GM21786 (cell line): Measurements from ENCODE around the gene THSD7B.
"Not testable (repeated sequence)": the region's sequence is repeated elsewhere in the genome, so short reads cannot be mapped to it uniquely, and the experiment has no call there.

ENCODE experiments used
- ATAC-seq: cut with Tn5 transposase; IDR thresholded peaks from one replicate; pipeline ENCODE4 v1.9.1; 2021; ENCODE audit not compliant: unreplicated experiment

The THSD7B gene

DNA sequence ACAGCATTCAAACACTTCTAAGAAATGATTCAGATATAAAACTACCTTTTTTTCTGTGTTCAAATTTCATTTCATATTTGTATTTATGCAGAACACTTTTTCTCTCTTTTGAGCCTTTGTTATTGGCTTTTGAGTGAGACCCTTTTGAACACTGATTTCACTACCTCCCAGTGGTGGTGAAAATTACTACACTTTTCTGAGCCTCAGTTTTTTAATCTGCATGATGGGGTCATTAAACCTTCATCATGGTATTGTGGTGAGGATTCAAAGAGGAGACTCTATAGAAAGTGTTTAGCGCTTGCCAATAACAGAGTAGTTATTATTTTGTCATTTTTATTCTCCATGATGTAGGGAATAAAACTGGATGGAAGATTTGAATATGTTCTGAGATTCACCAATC is 169.8 kb downstream of the THSD7B start:
- ATAC-seq, result no peak

DNA sequence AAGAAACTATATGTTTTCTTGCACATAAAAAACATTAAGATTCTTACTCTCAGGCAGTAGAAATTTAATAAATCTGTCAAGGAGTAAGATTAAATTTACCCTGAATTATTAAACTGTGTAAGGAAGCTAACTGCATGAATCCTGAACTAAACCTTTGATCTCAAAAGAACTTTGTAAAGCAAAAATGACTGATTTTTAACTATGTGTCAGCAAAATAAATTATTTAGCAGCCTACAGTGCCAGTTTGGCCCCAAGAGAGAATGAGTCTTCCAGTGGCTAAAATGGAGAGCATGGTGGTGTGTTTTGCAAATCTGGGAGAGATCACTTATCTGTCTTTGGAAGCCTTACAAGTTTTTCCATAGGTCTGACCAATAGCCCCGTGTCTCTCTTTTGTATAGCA is 190.7 kb downstream of the THSD7B start:
- ATAC-seq, result no peak

DNA sequence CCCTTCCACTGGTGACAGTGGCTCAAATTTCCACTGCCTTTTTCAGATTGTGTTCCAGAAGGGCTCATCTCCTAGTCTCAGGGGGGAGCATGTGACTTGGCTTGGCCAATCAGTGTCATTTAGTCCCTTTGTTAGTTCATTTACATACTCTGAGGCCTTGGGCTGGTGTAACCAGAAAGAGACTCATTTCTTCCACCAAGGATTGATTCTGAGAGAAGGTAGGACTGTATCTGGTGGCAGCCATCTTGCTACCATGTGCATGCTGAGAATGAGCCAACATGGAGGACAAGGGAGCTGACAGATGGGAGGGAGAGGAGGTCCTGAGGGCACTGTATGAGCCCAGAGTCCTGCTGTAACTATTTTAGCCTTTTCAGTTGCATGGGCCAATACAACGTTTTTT is 191.7 kb downstream of the THSD7B start:
- no peak for ATAC-seq

DNA sequence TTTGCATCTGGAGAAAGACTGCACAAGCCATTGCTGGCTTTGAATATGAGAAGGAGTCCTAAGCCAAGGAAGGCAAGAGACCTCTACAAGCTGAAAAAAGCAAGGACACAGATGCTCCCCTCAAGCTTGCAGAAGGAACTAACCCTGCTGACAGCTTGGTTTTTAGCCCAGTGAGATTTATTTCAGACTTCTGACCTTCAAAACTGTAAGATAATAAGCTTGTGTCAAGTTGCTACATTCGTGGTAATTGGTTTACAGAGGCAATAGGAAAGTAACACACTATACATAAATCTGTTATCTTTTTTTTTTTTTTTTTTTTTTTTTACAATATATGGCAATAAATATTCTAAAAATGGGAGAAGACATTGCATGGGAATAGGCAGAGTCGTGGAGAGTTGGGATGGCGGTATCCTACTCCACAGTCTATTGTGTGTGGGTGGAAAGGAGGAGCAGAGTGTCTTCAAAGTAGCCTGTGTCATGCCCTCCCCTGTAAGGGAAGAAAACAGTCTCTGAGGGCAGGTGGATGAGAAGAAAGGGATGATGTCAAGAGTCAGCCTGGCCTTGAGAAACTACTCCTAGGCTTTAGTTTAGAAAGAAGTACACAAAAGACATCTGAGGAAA is 196.9 kb downstream of the THSD7B start:
- ATAC-seq, result no peak

DNA sequence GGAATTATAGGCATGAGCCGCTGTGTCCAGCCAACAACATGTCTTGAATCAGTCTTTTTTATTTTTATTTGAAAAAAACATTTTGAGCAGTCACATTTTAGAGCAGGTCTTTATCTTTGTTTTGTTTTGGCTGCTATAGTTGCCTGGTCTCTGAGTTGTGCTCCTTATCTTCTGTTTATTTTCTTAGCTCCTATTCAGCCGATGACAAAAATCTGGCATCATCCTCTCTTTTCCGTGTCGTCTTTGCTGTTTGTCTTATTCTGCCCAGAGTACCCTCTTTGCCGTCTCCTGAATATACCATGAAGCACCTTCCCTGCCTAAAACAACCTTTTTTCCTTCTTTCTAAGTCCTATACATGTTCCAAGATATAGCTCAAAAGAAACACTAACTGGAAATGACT is 201.1 kb downstream of the THSD7B start:
- ATAC-seq, result no peak

DNA sequence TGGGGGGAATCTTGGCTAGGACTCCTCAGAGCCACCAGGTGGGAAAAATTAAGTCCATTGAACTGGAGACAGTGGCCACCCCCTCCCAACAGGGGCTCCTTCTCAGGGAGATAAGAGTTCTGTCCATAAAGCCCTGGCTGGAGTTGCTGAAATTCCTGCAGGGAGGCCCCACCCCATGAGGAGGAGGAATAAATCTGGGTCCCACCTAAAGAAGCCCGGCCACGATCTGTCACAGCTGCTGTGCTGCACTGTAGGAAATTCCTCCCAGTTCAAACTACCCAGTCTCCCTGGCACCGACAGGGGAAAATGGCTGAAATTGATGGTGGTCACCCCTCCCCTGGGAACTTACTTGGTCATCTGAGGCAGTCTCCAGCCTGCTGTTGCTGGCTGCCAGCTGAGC is 215.0 kb downstream of the THSD7B start:
- no peak for ATAC-seq

DNA sequence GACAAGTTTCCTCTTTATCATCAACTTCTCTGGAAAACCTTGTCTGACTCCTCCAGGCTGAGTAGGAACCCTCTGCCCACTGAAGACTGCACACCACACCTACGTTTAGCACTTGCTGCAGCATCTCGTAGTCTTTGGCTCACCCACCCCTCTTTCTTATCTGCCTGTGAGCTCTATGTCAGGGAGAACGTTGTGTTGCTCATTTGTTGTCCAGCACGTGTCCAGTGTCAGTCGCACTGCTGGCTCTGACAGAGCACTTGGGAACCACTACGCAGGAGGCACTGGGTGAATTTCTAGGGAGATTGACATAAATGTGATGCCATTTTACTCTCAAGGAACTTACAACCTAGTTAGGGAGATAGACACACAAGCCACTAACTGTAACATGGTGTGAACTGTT is 216.3 kb downstream of the THSD7B start:
- ATAC-seq, result not testable (repeated sequence)

DNA sequence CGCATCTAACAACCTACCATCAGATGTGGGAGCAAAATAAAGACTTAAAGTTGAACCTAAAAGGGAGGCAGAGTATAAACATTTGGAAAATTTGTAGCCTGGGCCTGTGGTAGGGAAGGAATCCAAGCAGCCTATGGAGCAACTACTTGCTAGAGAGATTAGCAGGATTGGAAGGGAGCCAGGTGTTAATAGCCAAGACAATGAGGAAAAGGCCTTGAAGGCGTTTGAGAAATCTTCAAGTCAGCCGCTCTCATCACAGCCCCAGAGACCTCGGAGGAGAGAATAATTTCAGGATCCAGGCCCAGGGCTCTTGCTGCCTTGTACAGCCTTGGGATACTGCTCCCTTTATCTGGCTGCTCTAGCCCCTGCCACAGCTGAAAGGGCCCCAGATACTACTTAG is 219.7 kb downstream of the THSD7B start:
- ATAC-seq, result no peak

DNA sequence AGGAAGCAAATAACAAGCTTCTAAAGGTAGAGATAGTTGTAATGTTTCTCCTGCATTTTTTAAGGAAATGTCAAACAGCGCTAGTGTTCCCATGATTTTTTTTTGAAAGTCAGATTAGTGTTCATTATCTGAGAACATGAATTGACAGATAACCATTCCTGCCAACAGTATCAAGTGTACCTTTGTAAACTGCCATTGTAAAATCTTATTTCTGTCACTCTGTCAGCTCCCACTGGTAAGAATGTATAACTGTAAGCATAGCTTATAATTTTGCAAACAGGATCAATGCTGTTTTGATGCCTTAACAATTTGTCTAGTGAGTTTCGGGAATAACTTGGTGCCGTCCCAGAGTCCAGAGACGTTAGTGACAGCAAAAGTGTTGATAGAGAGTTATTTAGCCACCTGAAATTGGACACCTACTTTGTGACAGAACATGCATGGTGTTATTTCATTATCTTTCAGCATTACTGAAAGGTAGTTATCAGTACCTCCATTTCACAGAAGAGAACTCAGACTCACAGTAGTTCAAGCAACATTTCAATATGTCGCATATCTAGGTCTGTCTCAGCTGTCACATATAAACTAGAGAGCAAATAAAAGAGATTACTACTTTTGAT is 221.4 kb downstream of the THSD7B start:
- ATAC-seq, result no peak

DNA sequence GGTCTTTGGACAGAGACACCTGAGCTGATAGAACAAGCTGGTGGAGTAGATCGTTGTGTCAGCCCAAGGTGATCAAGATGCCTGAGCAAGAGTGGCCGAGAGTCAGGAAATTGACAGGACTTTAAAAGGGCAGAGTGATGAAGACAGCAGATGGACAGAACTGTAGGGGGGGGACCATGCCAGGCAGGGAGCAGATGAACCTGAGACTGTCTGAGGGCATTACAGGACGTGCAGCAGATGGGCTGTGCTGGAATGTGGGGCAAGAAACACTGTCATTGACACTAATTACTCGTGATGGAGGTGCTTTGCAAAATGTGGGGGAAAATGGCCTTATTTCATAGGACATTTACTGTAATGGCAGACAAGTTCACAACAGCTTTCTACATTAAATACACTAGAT is 225.0 kb downstream of the THSD7B start:
- ATAC-seq, result no peak

DNA sequence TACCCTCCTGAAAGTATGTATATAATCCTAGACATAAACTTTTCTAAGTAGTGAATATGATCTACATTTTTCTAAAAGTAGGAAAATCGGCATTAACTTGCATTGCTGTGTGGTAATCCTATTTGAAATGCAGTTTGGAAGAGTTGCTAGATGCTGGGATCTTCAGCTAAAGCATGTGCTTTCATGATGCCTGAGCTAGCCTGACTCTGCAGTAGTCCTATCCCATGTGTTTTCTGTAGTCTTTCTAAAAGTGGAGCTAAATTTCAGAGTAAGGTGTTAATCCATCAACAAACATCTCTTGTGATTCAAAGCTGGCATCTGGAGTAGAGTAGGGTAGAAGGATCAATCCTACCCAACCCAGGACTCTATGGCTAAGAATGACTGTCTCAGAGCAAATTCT is 229.4 kb downstream of the THSD7B start:
- ATAC-seq, result no peak

DNA sequence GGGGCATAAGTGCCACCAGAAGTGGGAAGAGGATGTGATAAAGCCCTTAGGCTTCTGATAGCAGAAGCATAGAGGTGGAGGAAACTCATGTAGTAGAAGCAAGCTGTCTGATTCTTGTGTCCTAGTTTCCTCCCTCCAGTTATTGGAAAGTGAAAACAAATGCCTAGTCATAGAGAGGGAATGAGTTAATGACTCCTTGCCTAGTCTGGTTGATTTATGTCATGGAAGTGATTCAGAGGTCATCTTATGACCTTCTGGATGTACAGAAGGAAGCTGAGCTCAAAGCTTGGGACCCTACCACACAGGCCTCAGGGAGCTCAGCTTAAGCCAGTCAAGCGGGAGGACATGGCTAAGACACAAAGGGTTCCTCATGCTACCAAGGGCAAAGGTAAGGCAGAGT is 232.2 kb downstream of the THSD7B start:
- no peak for ATAC-seq

DNA sequence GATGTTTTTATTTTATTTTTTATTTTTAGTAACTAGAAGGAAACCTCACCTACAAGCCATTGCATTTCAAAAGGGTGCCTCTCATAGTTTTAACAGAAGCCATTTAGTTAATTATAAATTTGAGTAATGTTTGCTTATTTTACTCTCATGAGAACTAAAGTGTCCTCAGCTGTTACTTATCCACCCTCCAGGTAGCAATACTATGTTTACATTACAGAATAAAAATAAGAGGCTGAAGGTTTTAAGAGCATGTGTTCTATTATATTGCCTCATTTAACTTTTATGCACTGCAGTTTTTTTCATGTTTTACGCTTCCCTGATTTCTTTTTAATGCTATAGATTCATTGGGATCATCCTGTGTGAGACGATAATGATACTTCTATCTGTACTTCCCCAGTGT is 235.5 kb downstream of the THSD7B start:
- no peak for ATAC-seq

DNA sequence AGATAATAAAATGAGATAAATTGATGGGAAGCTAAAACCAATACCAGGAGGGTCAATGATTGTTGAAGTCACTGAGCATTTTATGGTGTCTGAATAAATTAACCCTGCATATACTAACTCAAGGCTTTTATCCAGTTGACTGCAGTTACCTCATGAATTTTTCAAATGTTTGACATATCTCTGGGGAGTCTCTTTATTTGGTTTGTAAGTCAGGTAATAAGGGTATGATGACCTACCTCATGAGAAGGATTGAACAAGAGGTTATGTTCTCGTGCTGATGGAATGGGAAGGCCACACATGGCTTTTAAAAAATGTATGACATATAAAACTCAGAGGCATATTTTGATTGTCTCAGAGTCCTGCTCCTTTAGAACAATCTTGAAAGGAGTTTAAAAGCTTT is 237.6 kb downstream of the THSD7B start:
- ATAC-seq, result no peak

DNA sequence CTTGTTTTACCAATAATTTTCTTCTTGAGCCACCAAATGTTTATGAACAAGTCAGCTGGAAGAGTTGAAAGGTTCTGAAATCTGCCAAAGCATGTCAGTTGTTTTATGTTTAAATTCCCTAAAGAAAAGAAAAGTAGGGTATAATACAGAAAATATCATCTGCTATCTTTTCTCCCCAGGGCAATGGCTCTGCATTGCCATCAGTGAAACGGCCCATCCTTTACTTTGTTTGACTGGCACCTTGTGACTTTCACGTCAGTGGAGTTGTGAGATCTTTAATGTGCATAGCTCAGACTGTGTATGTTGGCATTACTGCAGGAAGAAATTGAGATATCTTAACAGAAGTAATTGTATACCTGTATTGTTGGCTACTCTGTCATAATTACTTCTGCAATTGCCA is 239.9 kb downstream of the THSD7B start:
- ATAC-seq, result no peak

DNA sequence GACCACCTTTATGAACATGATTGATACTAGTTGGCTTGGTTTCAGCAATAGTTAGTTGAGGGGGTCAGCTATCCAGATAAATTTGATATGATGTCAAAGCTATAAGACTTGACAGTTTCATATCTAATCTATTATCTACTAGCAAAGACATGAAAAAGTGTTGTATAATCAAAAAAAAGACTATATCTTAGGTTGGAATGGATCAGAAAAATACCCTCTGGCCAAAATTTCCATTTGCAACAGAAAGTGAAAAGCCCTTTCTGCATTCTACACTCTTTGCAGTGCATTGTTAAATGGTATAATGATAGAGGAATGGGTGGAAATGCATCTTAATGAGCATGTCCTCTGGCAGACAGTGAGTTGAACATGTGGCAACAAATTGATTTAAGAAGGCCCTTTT is 242.6 kb downstream of the THSD7B start:
- no peak for ATAC-seq

DNA sequence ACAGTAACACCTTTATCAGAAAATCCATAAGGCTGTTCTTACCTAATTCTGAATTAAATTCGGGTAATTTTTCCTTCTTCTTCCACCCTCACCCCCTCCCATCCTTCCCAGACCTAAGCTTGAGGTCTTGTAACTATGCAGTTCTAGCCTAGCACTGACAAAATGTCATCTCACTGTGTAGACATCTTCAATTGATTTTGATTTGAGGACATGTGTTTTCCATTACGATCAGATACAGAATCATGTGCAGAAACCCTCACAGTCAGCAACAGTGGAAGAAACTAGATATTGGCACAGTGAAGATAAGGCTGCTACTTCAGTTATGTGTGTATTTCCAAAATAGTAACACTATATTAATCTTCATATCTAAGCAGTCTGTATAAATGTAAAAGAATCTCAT is 244.6 kb downstream of the THSD7B start:
- no peak for ATAC-seq

DNA sequence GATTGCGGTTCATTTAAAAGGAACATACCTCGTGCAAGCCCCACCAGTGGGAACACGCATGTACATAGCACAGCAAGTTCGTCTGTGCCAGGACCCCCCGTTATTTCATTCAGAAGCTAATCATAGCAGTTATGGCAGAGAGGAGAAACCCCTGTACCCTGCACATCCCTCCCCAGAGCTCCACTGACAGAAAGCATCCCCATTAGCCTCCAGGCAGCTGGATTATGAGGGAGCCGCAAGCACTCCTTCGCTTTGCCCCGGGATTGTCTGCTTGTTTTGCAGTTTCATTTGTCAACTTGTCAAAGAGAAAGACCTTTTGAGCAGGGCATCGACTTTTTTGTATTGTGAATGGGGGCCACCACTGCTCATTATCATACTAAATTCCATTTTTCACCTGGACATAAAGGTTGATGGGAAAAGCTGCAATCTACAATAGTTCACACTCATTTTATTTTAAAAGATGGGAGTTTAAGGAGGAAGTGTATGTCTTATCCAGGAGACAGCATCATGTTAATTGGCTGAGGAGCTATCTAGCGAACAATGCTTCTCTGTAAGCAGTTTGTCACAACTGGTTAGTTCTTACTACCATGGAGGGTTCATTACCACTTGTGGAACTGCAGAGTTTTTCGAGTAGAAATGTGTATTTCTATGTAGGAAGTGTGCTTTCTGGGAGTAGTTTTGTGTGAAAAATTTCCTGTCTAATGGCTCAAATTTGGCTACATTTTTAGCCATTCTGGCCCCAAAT is 255.3 kb downstream of the THSD7B start:
- no peak for ATAC-seq

DNA sequence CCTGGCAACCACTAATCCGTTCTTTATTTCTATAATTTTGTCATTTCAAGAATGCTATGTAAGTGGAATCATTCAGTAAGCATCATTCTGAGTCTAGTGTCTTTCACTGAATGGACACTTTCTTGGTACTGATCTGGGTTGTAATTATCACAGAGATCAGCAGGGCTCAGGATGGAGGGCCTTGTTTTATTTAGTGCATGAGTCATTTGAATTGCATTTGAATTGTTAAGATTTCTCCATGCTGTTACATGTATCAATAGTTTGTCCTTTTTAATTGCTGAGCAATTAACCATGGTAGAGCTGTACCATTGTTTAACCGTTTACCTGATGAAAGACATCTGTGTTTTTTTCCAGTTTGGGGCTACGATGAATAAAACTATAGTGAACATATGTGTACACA is 256.4 kb downstream of the THSD7B start:
- no peak for ATAC-seq

DNA sequence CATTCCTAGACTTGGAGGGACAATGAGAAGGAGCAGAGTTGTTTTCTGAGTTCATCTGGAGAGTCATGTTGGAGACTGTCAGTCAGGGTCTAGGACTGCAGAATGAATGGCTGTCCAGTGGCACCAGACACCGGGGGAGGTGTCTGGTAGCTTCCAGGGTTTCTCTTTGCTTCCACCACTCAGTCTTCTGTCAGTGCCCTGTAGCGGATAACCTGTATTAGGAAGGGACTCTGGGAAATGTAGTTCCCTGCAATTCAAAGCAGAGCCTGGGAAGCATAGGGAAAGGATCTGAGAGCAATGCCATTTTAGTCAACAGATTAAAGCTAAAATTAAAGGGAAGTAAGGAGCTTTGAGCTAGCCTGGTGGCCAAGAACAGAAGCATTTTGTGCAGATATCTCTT is 257.9 kb downstream of the THSD7B start:
- ATAC-seq, result no peak

DNA sequence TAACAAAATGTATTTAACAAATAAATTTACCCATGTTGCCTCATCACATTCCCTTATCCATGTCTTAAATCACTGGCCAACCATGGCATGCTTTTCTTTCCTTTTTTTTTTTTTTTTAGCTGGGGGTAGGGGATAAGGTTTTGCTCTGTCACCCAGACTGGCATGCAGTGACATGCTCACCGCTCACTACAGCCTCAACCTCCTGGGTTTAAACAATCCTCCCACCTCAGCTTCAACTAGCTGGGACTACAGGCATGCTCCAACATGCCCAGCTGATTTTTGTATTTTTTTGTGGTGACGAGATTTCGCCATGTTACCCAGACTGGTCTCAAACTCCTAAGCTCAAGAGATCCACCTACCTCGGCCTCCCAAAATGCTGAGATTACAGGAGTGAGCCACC is 266.4 kb downstream of the THSD7B start:
- ATAC-seq, result no peak

DNA sequence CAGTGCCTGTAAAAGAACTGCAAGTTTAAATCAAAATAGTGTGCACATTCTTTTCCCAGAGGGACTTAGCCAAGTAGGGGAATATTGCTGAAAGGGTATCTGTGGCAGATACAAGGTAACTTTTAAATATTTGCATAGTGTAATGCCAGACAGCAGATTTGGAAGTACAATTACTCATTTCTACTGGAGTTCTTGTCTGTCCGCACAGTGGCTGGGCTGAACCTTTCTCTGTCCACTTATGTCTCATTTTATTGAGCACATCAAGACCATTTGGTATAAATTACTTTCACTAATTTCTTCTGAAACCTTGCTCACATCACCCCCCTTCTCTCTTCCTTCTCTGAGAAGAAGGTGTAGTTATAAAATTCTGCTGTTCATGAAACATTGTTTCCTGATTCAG is 271.3 kb downstream of the THSD7B start:
- no peak for ATAC-seq
